ENCODE results near the gene CEBPG.

The CEBPG gene

DNA sequence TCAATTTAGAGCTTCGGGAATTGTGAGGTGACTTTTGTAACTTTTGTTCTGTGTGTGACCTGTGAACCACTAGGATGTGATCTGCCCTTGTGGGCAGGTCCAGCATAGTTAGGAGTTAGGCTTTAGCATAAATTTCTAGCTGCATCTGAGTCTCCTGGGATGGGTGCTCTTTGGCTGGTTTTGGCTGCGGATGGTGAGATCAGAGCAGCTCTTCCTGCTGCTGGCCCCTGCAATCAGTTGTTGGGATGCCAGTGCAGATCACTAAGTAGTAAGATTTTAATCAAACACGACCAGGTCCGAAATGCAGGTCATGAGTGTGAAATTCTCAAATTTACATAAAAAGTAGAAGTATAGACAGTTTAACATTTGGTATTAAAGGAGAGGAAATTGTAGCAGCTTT lies 8.5 kb downstream of the CEBPG start:
- no peak for DNase-seq (ENCODE audit: low read depth, low spot score)

DNA sequence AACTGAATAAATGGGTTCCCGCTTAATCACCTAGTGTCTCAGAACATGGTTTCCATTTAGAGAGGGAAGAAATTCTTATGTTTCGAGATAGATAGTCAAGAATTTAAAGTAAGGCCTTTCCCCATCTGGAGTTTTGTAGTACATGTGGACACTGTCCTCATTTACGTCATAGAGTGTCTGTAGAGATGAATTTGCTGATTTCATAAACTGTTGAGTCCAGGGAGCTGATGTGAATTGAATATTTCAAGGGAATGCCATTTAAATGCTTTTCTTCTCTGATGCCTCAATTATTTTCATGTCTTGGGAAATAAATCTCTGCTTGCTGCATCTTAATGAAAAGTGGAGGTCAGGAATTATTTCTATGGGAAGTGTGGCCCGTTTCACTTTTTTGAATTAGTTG lies 9.5 kb downstream of the CEBPG start:
- no peak for DNase-seq (ENCODE audit: low read depth, low spot score)

DNA sequence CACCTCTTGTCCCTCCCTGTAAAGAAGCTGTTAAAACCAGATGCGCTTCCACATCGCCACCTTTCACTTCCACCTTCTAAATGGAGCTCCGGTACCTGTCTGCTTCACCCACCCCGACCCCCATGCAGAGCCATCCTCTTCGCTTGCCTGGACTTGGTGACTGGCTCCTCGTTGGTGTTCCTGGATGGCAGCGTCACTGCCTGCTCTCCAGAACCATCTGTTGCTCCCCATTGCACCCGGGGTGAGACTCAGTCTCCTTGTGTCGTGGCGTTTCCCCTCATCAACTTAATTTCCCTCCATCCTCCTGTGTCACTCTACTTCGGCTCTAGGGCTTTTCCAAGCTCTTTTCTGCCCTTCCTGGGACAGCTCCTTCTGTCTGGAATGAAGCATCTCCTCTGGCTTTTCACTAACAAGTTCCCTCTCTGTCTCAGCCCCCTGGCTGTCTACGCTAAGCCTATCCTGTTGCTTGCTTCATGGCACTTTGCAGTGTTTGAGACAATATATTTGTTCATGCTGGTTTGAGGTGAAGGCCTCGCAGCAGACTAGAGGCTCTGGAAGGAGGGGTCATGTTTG lies 10.3 kb downstream of the CEBPG start:
- no peak for DNase-seq (ENCODE audit: low read depth, low spot score)

DNA sequence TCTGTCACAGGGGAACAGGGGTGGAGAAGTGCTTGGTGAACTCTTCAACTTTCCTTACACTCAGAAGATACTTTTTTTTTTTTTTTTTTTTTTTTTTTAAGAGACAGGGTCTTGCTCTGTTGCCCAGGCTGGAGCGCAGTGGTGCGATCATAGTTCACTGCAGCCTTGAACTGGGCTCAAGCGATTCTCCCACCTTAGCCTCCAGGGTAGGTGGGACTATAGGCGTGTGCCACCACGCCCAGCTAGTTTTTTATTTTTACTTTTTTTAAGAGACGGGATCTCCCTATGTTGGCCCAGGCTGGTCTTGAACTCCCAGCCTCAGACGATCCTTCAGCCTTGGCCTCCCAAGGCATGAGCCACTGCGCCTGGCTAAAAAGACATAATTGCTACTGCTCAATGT lies 11.5 kb downstream of the CEBPG start:
- DNase-seq (ENCODE audit: low read depth, low spot score) = no peak

DNA sequence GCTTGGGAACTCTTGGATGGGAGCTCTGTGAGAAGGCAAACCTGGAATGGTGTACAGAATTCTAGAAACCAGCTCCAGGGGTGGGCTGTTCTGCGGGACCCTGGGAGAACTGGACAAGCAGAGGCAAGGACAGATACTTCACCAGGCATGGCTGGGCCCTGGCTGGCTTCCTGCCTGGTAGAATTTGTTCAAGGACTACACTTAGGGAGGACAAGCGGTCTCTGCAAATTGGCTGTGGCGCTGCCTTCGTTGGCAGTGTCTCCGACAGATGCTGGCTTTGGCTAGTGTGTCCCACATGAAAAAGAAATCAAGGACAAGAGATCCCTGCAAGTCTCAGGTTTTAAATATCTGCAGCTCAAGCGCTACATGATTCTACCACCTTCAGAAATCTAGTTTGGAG lies 12.4 kb downstream of the CEBPG start:
- DNase-seq (ENCODE audit: low read depth, low spot score) = no peak

DNA sequence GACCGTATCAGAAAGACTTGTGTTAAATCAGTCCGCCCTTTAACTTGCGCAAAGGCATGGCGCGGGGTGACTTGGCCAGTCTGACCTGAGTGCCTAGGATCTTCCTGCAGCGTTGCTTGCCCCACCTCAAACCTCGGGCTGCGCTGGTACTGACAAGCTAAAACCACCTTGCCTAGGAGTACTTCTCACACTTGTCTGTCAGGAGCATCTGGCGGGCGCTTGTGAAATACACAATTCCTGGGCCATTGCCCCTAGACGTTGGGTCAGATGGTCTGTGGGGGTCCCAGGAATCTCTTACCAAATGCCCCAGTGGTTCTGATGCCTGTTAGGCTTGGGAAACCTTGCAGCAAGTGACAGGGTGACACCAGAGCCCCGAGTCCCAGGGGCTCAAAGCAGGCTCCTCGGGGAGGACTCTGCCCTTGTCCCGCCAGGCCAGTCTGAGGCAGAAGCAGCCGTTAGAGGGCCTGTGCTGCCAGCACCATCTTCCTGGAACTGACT lies 12.9 kb downstream of the CEBPG start:
- no peak for DNase-seq (ENCODE audit: low read depth, low spot score)

DNA sequence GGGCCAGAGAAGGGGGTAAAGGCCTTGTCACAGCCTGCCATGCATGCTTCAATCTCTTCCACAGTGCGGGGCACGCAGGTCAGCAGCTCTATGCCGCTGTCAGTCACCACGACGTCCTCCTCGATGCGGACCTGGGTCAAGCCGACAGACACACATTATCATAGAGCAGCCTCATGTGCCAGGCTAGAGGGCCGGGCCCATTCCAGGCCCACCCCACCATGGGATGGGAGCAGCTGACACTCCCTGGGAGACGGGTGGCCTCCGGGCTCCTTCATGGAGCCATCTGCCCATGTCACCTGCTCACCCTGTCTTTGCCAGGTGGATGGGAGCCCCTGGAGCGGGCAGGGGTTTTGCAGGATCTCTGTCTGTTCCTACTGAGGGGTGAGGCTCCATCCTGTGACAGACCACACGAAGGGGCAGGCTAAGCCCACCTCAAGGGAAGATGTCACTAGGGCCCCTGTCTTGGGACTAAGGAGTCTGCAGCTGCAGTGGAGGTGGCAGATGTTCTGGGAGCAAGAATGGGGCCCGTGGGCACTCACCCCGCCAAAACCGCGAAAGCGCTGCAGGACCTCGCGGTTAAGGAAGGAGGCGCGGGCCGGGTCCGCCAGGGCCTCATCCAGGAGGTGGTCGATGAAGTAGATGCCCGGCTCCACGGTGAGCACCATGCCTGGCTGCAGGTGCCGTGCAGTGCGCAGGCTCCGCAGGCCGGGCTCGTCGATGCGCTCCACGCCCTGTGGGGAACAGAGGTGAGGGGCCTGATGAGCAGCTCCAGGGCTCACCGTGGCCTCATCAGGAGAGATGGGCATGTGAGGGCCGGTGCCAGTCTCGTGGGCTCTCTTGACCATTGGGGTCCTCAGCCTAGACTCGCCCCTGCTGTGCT lies 14.1 kb downstream of the CEBPG start:
- no peak for DNase-seq (ENCODE audit: low read depth, low spot score)

DNA sequence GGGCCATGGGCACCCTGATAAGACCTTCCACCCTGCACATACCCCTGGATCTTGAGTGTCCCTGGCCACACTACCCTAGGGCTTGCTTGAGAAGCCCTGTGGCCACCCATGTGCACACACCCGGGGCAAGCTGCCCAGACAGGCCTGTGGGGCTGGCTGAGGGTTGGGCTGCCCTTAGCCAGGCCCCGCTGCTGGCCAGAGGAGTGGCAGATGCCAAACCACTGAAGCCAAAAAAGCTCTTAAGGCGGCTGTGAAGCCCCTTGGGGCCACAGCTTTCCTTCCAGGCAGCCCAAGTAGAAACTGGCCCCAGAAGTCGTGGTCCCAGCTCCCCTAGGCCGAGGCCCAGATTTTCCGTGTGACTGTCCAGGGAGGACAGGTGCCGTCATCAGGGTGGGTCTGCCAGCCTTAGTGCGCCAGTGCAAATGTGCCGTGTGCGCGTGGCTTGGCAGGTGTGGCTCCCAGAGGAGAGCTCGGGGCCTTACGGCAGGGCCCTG lies 14.8 kb downstream of the CEBPG start:
- no peak for DNase-seq (ENCODE audit: low read depth, low spot score)

DNA sequence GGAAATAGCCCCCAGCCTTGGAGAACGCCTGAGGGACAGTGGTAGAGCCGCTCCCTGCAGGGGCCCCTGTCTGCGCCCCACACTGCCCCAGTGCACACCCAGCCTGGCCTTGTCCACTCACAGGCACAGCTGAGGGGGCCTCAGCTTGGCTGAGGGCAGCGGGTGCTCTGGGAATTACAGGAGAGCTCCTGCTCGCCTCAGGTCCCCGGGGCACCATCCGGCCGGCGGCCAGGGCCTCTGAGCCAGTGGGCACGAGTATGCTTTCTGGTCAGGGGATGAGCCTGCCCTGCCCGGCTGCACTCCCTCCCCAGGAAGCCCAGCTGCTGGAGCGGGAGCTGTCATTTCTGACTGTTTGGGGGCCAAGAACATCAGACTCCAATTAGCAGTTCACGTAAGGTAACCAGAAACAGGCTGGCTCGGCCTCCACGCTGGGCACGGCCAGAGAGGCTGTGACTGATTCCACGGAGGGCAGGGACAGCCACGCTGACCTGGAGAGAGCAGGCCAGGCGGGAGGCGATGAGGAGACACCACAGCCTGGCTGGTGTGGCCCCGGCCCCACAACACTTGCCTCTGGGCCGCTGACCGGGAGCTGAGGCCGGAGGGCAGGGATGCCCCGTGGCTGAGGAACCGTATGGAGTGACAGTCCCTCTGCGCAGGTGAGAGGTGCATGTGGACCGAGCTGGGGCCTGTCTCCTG lies 15.4 kb downstream of the CEBPG start:
- DNase-seq (ENCODE audit: low read depth, low spot score) = no peak

DNA sequence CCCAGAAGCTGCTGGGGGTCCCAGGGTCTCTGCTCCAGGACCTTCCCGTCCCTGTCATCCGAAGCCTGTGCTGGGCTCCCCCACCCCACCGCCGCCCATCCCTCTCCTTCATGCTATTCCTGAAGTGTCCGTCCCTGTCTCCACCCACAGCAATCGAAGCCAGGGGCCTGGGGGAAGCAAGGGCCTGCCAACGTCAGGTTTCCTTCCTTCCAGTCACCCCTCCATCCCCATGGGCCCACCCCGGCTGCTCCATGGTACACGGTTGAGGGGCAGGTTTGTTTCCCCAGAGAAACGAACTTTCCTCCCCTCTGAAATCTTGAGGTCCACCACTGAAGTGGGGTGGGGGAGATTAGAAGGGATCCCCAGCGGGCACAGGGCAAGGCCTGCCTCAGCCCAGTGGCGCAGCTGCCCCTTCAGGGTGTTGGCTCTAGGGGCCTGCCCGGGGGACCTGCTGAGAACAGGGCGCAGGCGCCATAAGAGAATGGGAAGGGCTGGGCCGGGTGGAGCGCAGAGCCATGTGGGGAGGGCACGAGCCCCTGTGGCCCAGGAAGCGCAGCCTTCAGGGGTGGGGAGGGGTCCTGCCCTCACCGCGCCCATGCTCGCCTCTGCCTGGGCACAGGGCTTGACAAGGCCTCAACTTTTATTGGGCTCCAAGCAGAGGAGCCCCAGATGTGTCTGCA lies 16.1 kb downstream of the CEBPG start:
- no peak for DNase-seq (ENCODE audit: low read depth, low spot score)

DNA sequence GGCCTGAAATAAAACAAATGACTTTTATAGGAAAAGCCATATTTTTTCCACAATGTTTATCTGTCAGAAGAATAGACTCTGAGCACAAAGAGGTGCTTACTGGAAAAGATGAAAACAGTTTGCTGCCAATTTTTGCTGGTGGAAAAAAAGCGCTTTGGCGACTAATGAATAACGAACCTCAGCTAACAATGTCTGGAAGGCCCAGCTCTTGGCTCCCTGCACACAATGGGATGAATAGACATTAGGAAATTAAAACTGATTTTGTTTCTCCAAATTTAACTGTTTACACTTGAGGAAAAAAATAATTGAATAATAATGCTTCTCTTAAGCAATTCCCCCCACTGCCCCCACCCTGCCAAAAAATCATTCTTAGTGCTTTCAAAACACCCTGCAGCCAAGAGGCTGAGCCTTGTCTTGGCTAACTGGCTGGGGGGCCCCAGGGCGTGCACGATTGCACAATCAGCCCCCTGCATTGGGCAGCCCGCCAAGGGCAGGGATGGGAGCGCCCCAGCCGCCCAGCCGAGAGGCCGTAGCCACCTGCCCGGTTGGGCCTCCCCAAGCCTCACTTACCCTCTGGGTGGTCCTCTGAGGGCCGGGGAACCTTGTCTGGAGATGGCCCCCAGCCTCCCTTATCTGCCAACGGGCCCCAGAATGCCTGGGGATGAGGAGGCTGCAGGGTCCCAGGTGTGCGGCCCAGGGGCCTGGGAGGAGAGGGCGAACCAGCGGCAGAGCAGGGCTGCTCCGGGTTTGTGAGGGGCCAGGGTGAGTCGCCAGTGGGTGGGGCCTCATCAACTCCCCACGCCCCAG lies 16.8 kb downstream of the CEBPG start:
- DNase-seq (ENCODE audit: low read depth, low spot score) = no peak

DNA sequence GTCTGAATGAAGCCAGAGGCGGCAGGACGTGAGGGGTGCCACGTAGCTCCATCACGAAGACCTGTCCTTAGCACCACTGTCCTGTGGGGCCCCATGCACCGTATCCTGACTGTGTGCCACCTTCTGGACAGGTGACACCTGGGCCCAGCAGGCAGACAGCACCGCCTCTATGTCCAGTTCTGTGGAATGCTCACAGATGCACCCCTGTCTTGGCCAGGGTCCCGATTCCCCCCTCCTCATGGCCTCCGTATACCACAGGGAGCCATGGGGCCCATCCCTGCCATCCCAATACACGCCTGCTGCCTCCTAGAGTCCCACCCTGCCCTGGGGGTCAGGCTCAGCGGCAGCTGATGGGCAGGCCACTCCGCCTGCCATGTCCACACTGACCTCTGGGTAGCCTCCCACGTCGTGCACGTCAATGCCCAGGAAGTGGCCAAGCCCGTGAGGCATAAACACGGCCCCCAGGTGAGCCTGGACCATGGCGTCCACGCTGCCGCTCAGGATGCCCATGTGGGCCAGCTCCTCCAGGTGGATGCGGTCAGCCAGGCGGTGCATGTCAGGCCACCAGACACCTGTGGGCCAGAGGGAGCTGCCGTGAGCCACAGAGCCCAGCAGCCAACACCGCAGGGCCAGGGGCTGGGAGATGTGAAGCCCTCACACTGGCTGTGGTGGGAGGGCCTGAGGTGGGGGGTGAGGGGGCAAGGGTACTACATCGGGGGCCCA lies 17.6 kb downstream of the CEBPG start:
- DNase-seq (ENCODE audit: low read depth, low spot score) = no peak

DNA sequence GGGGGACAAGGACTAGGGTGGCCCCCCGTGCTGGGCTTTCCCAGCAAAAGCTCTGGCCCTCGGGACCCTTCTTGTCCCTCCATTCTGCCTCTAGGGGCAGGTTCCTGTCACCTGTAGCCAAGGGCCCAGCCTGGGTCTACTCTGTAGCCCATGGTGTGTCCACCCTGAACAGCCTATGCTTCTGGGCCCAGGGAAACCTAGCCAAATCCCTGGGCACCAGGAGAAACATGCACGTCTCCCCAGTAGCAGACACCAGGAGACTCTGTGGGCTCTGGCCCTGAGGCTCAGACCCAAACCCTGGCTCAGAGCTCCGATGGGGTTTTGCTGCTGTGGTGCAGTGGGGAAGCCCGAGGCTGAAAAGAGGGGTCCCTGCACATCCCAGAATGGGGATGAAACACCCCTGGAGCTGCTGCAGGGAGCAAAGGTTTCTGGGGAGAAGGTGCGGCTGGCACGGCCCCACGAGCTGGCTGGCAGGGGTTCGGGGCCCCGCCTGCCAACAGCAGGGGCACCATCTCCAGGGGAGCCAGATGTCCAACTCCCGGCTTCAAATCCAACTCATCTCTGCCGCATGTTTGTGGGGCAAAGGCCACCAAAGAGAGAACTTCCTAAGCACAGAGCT lies 18.2 kb downstream of the CEBPG start:
- no peak for DNase-seq (ENCODE audit: low read depth, low spot score)

DNA sequence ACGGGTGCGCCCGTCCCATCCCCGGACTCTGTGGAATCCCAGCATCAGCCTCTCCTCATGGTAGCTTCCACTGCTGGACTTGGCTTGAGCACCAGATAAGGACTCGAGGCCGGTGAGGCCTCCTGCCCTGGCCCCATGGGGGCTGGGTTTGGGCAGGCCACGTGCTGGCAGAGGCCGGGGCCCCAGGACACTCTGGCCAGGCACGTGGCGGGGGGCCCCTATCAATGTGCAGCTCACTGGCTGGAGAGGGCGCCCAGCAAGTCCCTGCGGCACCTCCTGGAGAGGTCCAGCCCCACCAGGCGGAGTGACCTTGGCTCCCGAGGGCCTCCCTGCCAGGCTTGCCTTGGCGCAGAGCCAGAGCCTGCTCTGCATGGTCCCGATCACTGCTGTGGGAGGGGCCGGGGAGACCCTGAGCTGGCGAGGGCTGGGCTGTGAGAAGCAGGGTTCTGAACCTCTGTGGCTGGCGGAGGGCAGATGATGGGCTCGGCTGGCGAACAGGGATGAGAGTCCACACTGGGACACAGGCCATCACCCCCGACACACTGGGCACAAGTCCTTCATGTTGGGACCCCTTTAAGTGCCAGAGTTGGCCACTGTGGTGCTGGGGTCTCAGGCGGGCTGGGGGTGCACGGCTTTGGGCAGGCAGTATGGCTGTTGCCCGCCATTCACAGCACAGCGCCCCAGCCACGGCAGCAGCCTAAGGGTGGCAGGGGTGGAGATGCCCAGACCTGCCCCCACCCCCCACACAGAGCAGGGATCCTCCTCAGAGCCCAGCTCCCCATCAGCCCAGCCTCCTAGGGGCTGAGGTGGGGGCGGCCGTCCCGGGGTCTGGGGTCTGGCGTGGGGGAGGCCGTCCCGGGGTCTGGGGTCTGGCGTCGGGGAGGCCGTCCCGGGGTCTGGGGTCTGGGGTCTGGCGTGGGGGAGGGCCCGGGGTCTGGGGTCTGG lies 19.1 kb downstream of the CEBPG start:
- DNase-seq (ENCODE audit: low read depth, low spot score) = no peak

DNA sequence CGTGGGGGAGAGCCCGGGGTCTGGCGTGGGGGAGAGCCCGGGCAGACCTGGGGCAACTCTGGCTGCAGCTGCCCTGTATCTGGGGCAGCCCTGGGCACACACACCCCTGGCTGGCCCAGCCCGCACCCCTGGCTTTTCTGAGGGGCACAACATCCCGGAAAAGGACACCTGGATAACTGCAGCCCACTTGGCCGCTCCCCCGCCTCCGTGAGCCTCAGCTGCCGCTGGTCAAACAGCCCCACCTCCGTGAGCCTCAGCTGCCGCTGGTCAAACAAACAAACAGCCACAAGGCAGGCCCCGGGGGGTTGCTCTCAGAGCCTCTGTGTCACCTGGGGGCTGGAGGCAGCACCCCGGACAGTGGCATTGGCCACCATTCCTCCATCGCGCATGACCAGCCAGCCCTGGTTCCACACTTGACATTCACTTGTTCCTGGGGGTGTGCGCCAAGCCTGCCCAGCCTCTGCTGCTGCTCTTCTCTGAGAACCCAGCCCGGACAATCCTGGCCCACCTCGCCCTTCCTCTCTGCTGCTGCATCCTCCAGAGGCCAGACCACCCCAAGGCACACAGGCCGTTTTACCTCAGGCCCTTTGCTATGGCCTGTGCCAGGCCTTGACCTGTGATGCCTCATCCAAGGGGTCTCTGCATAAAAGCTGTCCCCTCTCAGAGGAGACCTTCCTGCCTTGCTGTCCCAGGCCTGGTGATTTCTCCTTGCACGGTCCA lies 19.9 kb downstream of the CEBPG start:
- no peak for DNase-seq (ENCODE audit: low read depth, low spot score)

DNA sequence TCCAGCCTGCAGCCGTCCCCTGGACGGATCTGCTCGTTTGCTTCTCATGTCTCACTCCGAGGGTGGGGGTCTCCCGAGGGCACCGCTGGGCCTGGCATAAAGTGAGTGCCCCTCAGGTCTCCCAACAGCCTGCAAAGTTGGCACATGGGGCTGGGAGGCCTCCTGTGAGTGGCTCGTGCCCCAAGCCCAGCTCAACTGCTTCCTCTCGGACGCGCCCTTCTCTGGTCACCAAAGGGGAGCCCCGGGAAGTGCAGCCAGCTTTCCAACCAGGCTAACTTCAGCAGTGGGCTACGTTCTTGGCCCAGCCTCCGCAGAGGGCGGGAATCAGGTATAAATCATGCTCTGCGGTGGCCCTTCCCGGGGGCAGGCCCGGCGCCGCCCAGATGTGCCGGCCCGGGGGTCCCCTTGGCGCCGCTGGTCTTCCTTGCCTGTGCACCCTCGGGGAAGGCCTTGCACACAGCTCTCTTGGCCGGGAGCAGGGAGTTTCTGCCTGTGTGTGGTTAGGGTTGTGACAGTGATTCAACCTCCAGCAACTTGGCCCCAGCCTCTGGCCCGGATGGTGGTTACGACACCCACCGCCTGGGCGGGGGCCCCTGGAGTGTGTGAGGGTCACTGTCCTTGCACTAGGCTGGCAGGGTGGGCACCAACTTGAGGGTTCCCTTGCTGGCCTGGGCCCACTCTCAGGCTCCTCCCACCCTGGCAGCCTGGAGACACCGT lies 20.7 kb downstream of the CEBPG start:
- DNase-seq (ENCODE audit: low read depth, low spot score) = no peak
